Hepatocyte (in vitro differentiated cells): ENCODE results near the gene NOP58. TPM values are rescaled to one million over a fixed set of nuclear protein-coding genes. Genes with fewer than 3 reads are reported as not detected.

ENCODE experiments used
- DNase-seq: peaks from one replicate; pipeline ENCODE4 v3.0.0-alpha.2; 2016; ENCODE audit warnings: low spot score
- H2AFZ ChIP-seq: fragments of 200-600 bp; sonication (generic); 2 replicates; pipeline ENCODE4 v1.6.0; 2016; ENCODE audit warnings: antibody characterized with exemption, mild to moderate bottlenecking
- H3K27ac ChIP-seq: fragments of 200-600 bp; sonication (generic); 2 replicates; pipeline ENCODE4 v1.5.1; 2016; ENCODE audit warnings: mild to moderate bottlenecking
- H3K27me3 ChIP-seq: fragments of 200-600 bp; sonication (generic); 2 replicates; pipeline ENCODE4 v1.6.1; 2016
- H3K36me3 ChIP-seq: fragments of 200-600 bp; sonication (generic); replicated peaks from 2 replicates; pipeline ENCODE4 v1.5.1; 2016; ENCODE audit warnings: low read depth; ENCODE audit not compliant: insufficient read depth
- H3K4me1 ChIP-seq: fragments of 200-600 bp; sonication (generic); 2 replicates; pipeline ENCODE4 v1.5.1; 2016; ENCODE audit warnings: mild to moderate bottlenecking, moderate library complexity; ENCODE audit not compliant: insufficient read depth
- H3K4me2 ChIP-seq: fragments of 200-600 bp; sonication (generic); 2 replicates; pipeline ENCODE4 v1.6.0; 2016
- H3K4me3 ChIP-seq: fragments of 200-600 bp; sonication (generic); 2 replicates; pipeline ENCODE4 v1.5.1; 2016; ENCODE audit warnings: mild to moderate bottlenecking
- H3K79me2 ChIP-seq: fragments of 200-600 bp; sonication (generic); 2 replicates; pipeline ENCODE4 v1.6.0; 2017; ENCODE audit warnings: mild to moderate bottlenecking
- H3K9me2 ChIP-seq: fragments of 200-600 bp; sonication (generic); replicated peaks from 2 replicates; pipeline ENCODE4 v1.6.0; 2017; ENCODE audit warnings: mild to moderate bottlenecking; ENCODE audit not compliant: insufficient read depth
- H3K9me3 ChIP-seq: fragments of 200-600 bp; sonication (generic); 2 replicates; pipeline ENCODE4 v1.5.1; 2016; ENCODE audit warnings: low read depth, mild to moderate bottlenecking
- H4K20me1 ChIP-seq: fragments of 200-600 bp; sonication (generic); 2 replicates; pipeline ENCODE4 v1.6.0; 2016; ENCODE audit warnings: mild to moderate bottlenecking; ENCODE audit not compliant: insufficient read depth, poor library complexity, severe bottlenecking
- EZH2 ChIP-seq: fragments of 200-600 bp; sonication (generic); IDR thresholded peaks from 2 replicates; pipeline ENCODE4 v1.6.1; 2016; ENCODE audit warnings: antibody characterized with exemption, mild to moderate bottlenecking, borderline replicate concordance
- EZH2phosphoT487 ChIP-seq: fragments of 200-600 bp; sonication (generic); IDR thresholded peaks from one replicate; pipeline ENCODE4 v1.6.1; 2018; ENCODE audit warnings: antibody characterized with exemption, mild to moderate bottlenecking, low read depth, moderate library complexity; ENCODE audit not compliant: unreplicated experiment, severe bottlenecking
- WGBS: methylation state at CpG from one replicate; pipeline ENCODE4 v1.1.6; 2016; ENCODE audit warnings: low lambda C conversion rate; ENCODE audit errors: missing lambda C conversion rate; 5-methylcytosine and 5-hydroxymethylcytosine counted together
- polyA plus RNA-seq: library from polyadenylated mRNA; unstranded; fragments of >200 nt; fragmentation: Nextera tagmentation; extraction: Ambion mirVana; gene quantifications from 2 replicates; pipeline ENCODE4 v1.2.1, GENCODE V29; 2016
- total RNA-seq: library from RNA; depleted of rRNA; stranded (reverse); fragments of >200 nt; gene quantifications from 2 replicates; pipeline ENCODE4 v1.2.3, GENCODE V29; 2014
- TF ChIP-seq, protein P1 (sequence below): fragments of 200-600 bp; sonication (generic); IDR thresholded peaks from 2 replicates; pipeline ENCODE4 v1.5.1; 2016; ENCODE audit warnings: antibody characterized with exemption, mild to moderate bottlenecking; ENCODE audit not compliant: poor library complexity

The NOP58 gene
- total and polyA plus RNA-seq, 2 experiments from 2014 or later, result 57.0 to 57.3 TPM

GRCh38 chr2:202278036-202278760 lies 12.6 kb downstream of the NOP58 start:
- peaks cover 34% of the 10 kb centered on the region for H4K20me1 ChIP-seq
- TF ChIP-seq EZH2 (no peak), EZH2phosphoT487 (no peak)
- peaks cover 82% of the 10 kb centered on the region for H3K79me2 ChIP-seq
- H2AFZ ChIP-seq, result no peak overlapping the region
- DNase-seq, result no peak
- no peaks in the 10 kb centered on the region for H3K9me2 ChIP-seq
- H3K27me3 ChIP-seq, result no peaks in the 10 kb centered on the region
- no peaks in the 10 kb centered on the region for H3K9me3 ChIP-seq
- no peak overlapping the region for H3K27ac ChIP-seq
- H3K36me3 ChIP-seq, result peaks cover 9% of the 10 kb centered on the region
- no peak overlapping the region for H3K4me3 ChIP-seq
- no peak overlapping the region for H3K4me2 ChIP-seq
- whole genome bisulfite sequencing, result 93% methylated on average over 6 of the region's 6 CpGs
- no peaks in the 10 kb centered on the region for H3K4me1 ChIP-seq

DNA sequence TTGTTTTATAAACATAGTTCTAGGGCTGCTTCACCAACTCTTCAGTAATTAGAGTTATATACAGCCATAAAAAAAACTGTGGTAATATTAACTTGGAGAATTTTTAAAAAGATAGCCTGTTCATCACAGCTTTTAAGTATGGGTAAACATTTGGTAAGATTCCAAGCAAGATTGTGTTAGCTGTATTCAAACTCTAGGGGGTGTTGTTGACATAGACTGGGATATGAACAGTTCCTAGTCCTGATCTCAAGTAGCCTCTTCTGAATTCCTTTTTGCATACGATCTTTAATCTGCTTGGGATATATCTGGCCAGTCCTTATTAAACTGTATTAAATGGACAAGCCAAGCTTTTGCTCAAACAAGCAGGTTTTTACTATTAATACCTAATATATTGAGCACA lies 13.4 kb downstream of the NOP58 start:
- H3K27ac ChIP-seq, result no peak overlapping the region
- no peak overlapping the region for H2AFZ ChIP-seq
- H3K4me3 ChIP-seq, result no peak overlapping the region
- no peaks in the 10 kb centered on the region for H3K27me3 ChIP-seq
- DNase-seq, result peak; percentile 59
- H3K9me3 ChIP-seq, result no peaks in the 10 kb centered on the region
- no peaks in the 10 kb centered on the region for H3K9me2 ChIP-seq
- H3K79me2 ChIP-seq, result peaks cover 77% of the 10 kb centered on the region
- no peaks in the 10 kb centered on the region for H3K4me1 ChIP-seq
- H3K4me2 ChIP-seq, result no peak overlapping the region
- peaks cover 9% of the 10 kb centered on the region for H3K36me3 ChIP-seq
- TF ChIP-seq, protein P1, sequence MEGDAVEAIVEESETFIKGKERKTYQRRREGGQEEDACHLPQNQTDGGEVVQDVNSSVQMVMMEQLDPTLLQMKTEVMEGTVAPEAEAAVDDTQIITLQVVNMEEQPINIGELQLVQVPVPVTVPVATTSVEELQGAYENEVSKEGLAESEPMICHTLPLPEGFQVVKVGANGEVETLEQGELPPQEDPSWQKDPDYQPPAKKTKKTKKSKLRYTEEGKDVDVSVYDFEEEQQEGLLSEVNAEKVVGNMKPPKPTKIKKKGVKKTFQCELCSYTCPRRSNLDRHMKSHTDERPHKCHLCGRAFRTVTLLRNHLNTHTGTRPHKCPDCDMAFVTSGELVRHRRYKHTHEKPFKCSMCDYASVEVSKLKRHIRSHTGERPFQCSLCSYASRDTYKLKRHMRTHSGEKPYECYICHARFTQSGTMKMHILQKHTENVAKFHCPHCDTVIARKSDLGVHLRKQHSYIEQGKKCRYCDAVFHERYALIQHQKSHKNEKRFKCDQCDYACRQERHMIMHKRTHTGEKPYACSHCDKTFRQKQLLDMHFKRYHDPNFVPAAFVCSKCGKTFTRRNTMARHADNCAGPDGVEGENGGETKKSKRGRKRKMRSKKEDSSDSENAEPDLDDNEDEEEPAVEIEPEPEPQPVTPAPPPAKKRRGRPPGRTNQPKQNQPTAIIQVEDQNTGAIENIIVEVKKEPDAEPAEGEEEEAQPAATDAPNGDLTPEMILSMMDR, result peak; percentile 53
- TF ChIP-seq EZH2, result no peak
- 25% methylated on average over 1 of the region's 1 CpG for WGBS
- H4K20me1 ChIP-seq, result peaks cover 26% of the 10 kb centered on the region

GRCh38 chr2:202286595-202286994 lies 21.0 kb downstream of the NOP58 start:
- Histone ChIP-seq H3K4me2 (no peak overlapping the region), H3K79me2 (peaks cover 17% of the 10 kb centered on the region), H2AFZ (no peak overlapping the region), H3K27ac (no peak overlapping the region), H3K27me3 (no peaks in the 10 kb centered on the region), H4K20me1 (no peaks in the 10 kb centered on the region), H3K4me1 (no peaks in the 10 kb centered on the region), H3K9me3 (no peaks in the 10 kb centered on the region), H3K9me2 (no peaks in the 10 kb centered on the region), H3K36me3 (peaks cover 15% of the 10 kb centered on the region), H3K4me3 (no peak overlapping the region)
- TF ChIP-seq EZH2 (no peak), EZH2phosphoT487 (no peak)
- TF ChIP-seq, protein P1, result no peak
- no peak for DNase-seq

DNA sequence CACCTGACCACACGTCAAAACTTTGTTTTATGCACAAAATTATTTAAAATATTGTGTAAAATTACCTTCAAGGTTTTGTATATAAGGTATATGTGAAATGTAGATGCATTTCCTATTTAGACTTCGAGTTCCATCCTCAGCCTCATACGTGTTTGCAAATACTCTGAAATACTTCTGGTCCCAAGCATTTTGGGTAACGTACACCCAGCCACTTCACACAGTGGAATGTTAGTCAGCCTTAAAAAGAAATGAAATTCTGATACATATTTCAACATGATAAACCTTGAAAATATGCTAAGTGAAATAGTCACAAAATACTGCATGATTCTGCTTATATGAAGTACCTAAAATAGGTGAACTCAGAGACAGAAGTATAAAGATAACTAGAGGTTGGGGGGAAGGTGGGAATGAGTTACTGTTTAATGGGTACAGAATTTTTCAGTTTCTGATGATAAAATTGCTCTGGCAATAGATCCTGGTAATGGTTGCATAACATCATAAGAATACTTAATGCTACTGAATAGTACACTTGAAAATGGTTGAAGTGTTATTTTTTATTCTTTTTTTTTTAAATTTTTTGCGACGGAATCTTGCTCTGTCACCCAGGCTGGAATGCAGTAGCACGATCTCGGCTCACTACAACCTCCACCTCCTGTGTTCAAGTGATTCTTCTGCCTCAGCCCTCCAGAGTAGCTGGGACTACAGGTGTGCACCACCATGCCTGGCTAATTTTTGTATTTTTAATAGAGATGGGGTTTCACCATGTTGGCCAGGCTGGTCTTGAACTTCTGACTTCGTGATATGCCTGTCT lies 24.0 kb downstream of the NOP58 start:
- no peak overlapping the region for H3K4me3 ChIP-seq
- H3K79me2 ChIP-seq, result peaks cover under 1% of the 10 kb centered on the region
- DNase-seq, result no peak
- no peak overlapping the region for H2AFZ ChIP-seq
- H3K4me2 ChIP-seq, result no peak overlapping the region
- H3K27ac ChIP-seq, result no peak overlapping the region
- no peaks in the 10 kb centered on the region for H3K27me3 ChIP-seq
- no peaks in the 10 kb centered on the region for H3K9me2 ChIP-seq
- H3K4me1 ChIP-seq, result no peaks in the 10 kb centered on the region
- H3K9me3 ChIP-seq, result no peaks in the 10 kb centered on the region
- 95% methylated on average over 9 of the region's 9 CpGs for WGBS
- no peaks in the 10 kb centered on the region for H4K20me1 ChIP-seq
- TF ChIP-seq EZH2phosphoT487 (no peak), EZH2 (no peak)
- TF ChIP-seq, protein P1, result no peak
- H3K36me3 ChIP-seq, result peaks cover 6% of the 10 kb centered on the region
